ENCODE results near the gene ZMYND11. TPM values are rescaled to one million over a fixed set of nuclear protein-coding genes. Genes with fewer than 3 reads are reported as not detected.
A peak's percentile ranks its signal among the peaks of the same experiment; 100 is the strongest.
"Not testable (repeated sequence)": the region's sequence is repeated elsewhere in the genome, so short reads cannot be mapped to it uniquely, and the experiment has no call there.

Gene ZMYND11
- total RNA-seq, 1 donor from 2014 or later = 36.8 TPM

DNA sequence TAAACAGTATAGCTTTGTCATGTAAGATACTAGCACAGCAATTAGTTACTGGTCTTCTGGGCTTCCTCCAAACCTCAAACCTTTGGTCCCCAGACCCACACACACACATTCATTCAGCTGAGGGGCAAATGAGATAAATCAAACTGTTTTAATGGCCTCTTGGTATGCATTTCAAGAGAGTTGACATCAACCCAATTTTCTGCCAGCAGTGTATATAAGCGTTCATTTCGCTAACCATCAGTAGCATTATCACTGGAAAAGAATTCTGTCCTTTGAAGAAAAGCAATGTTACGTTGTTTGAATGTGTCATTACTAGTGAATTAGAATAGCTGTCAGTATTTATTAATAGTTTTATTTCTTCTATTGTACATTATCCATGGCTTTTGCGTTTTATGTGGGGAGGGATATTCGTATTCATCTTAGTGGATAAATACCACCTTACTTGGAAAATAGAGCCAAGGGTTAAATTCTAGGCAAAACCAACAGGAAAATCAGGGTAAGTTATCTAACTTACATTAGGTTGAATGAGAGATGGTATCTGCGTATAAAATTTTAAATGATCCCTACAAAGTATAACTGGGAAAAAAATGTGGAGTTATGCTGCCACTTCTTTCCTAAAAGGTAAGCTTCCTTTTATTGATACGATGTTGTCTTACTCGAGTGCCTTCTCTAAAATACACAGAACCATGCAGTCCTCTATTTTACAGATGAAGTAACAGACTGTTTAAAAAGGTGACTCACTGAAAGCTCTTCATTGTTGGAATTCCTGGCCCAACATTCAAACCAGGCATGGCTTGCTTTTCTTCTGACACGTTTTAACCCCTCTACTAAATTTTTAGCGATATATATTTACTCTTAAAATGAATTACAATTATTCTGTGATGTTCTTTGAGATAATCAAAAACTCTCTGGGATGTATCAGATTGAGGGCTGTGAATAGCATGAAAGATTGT, 2.0 kb upstream of the ZMYND11 start:
- peak in 1 of 2 donors; percentile 50 for DNase-seq (ENCODE audit: low read depth in 2 of 2)

DNA sequence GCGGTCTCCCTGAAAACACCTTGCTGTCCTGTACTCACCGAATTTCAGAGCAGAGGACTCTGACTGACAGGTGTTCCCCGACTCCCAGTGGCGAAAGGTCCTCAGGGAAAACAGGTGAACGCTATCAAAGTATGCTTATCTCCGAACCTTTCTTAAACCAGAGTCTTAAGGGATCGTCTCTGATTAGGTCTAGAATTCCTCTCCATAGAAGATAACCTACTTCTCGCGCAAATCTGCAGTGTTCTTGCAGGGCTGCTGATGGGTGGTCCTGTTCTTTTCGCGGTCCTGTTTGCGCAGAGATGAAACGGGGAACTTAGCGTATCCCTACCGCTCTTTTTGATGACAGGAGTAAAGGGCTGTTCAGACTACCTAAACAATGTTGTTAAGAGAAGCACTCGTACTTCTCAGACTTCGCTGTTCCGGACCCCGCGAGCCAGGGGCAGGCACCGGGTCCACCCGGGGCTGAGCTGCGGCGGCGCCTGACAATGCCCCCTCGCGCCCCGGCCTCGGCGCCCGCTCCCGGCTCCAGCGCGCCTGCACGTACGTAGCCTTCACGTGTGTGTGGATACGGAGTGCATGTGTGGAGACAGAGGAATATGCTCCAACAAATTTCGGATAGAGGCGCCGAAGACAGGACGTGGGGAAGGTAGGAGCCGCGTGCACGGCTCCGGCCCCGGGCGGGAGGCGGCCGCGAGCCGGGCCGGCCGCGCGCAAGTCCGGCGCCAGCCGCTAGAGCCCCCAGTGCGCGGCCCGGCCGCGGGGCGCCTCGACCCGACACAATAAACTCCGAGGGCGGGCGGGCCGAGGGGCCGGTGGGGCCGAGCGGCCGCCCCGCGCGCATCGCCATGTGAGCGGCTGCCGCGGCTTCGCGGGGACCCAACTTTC, 766 bp upstream of the ZMYND11 start:
- DNase-seq (ENCODE audit: low read depth in 2 of 2) = peak in 1 of 2 donors; percentile 45

DNA sequence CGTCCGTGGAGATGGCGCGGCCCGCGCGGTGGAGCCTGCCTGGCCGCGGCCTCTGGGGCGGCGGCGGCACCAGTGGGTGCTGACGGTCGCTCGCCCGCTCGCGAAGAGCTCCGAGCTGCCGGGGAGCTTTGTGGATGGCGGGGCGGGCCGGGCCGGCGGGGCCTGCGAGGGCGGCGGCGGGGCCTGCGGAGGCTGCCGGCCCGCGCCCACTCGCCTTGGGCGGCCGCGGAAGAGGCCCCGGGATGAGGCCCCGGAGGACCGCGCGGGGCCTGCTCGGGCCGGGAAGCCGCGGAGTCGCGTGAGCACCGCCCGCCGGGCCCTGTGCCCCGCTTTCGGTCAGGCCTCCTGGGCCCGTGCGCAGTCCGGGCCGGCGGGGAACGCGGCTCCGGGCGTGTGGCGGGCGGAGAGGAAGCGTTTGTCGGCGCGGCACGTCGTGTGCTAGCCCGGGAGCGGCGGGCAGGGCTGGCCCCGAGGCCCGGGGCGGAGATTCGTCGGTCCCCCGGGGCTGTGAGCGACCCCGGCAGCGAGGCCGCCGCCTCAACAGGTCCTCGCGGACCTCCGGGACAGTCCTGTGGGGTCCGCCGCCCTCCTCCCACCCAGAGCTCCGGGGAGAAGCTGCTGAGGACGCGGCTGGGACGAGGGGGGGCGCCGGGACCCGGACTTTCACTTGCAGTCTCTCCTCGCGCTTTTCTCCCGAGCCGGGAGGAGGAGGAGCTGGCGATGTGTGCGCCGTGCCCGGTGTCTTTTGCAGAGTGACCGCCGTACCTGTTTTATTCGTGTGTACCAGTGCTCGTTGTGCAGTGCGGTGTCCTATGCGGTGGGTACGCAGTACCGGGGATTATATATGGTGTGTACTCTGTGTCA, 578 bp downstream of the ZMYND11 start:
- peak in 1 of 2 donors; percentile 68 for DNase-seq (ENCODE audit: low read depth in 2 of 2)

DNA sequence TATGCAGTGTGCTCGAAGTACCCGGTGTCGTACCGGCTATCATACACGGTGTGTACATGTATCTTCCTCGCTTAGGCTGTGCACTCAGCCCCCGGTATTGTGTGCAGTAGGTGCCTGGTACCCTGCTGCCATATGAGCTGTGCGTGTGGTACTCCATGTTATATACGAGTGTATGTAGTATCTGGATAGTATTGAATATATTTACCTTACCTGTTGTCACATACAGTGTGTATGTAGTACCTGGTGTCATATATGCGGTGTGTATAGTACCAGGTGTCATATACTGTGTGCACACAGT, 1.2 kb downstream of the ZMYND11 start:
- DNase-seq (ENCODE audit: low read depth in 2 of 2) = no peak

DNA sequence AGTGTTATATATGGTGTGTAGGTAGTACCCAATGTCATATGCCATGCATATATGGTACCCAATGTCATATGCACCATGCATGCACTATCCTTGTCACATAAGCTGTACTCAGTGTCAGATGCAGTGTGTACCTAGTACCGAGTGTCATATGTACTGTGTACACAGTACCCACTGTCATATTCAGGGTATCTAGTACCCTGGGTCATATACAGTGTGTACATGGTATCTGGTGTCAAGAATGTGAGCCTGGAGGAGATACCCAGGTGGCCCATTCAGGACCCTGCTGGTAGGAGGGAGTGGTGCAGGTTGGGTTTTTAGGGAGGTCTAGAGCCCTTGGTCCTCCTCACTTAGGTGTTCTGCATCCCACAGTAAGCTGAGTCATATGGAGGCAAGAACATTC, 1.8 kb downstream of the ZMYND11 start:
- peak in 1 of 2 donors; percentile 24 for DNase-seq (ENCODE audit: low read depth in 2 of 2)

DNA sequence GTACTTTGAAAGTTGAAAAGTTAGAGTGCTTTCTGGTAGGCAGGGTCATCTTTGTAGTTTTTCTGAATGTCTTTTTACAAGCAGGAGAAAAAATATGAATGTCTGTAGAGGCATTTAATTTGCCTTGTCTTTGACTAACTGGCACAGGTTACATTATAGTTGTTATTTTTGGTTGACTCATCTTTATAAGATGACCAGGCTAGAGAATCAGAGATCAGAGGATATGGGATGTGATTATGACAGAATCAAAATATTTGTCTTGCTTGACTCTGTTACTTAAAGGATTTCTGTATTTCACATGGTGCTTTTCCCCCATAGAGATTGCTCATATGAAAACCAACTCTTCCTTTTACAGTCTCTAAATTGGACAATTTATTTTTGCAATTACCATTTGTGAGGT, 2.4 kb downstream of the ZMYND11 start:
- DNase-seq (ENCODE audit: low read depth in 2 of 2) = peak in 1 of 2 donors; percentile 53

DNA sequence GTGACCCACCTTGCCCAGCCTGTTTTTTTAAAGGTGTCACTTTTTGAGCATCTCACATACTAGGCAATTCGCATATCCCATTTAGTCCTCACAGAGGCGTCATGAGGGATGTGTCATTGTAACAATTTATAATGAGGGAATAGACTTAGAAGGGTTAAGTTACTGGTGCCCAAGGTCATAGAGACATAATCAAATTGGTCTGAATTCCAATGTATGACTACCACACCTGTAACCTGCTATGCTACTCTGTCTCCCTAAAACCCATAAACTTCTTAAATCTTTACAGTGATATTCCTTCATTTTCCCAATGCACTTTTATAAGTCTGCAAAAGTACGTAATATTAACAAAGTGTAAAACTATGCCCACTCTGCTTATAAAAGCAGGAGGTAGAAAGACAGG, 7.1 kb downstream of the ZMYND11 start:
- no peak for DNase-seq (ENCODE audit: low read depth in 2 of 2)

DNA sequence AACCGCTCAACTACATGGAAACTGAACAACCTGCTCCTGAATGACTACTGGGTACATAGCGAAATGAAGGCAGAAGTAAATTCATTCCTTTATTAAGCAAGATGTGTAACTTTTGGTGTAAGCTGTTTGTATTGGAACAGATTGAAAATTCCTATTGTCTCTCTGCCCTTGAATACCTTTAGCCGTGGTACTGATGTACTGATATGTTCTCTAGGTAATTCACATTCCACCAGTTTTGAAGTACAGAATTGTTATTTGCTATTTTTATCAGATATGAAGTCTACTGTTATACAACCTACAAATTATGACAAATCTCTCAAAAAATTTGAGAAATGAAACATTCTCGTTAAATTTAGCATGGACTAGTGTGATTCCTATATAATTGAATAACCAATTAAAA, 17.7 kb downstream of the ZMYND11 start:
- no peak for DNase-seq (ENCODE audit: low read depth in 2 of 2)

DNA sequence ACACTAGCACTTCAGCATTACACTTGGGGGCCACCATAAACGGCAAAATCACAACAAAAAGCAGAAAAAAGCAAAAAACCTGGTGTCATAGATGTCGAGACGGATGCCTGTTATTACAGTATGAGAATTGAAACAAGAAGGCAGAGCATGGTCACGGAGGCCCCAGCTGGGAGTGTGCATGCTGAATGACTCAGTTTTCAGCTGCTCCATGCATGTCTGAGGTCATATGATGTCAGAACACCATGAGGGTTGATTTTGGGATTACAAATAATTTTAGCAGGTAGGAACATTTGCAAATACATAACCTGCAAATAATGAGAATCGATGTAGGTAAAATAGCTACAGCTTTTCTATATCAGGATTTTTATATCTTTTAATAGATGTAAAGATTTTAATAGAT, 19.1 kb downstream of the ZMYND11 start:
- no peak for DNase-seq (ENCODE audit: low read depth in 2 of 2)

DNA sequence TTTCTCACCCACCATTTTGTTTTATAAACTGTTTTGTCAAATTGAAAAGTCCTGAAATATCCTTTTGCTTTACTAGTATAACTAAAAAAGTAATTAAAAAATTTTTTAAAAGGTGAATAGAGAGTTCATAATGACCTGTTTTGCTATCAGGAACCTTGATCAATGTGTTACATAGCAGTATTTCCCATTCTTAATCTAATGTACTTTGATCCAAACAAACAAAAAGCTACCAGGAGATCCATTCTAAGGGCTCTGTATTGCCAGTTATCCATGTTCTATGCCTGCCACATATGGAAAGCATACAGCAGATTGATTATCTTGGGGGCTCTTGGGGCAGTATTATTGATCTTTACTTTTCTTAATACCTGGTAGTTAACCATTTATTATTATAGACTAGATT, 32.1 kb downstream of the ZMYND11 start:
- DNase-seq (ENCODE audit: low read depth in 2 of 2) = no peak

DNA sequence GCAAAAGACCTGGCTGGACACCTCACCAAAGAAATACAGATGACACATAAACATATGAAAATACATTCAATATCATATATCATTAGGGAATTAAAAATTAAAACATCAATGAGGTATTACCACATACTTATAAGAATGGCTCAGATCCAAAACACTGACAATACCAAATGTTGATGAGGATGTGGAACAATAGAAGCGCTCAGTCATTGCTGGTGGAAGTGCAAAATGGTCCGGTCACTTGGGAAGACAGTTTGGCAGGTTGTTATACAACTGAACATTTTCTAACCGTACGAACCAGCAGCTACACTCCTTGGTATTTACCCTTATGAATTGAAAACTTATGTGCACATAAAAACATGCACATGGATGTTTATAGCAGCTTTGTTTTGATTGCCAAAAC, 38.5 kb downstream of the ZMYND11 start:
- DNase-seq (ENCODE audit: low read depth in 2 of 2) = peak; percentile 75 to 80

DNA sequence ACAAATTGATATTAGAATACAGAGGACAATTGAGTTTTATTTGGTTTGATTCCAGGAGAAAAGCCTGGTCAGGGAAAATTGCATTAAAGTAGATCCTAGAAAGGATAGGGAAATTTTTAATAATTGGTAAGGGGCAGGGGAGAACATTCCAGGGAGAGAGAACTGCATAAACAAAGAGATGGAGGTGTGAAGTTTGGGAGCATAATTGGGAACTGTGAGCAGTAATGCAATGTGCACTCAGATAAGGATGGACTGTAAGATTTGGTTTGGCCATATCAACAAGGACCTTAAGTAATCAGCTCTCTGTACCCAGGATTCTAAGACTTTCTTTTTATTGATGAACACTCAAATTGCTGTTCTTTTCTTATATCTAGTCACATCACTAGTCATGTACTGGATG, 41.4 kb downstream of the ZMYND11 start:
- DNase-seq (ENCODE audit: low read depth in 2 of 2) = no peak

DNA sequence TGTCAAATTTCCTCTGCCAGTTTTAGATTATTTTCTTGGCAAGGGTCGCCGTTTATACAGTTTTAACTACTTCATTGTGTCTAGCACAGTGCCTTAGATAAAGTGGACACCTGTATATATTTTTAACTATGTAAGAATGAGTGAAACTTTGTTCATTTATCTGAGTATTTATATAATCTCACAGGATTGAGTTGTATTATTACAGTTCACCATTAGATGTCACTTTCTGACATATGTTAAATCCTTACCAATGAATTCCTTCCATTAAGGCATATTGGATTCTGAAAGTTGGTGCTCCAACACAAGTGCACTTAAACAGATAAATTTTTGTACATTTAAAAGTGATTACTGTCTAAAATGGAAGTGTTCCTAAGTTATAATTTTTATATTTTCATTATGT, 43.0 kb downstream of the ZMYND11 start:
- DNase-seq (ENCODE audit: low read depth in 2 of 2) = peak; percentile 50 to 64

DNA sequence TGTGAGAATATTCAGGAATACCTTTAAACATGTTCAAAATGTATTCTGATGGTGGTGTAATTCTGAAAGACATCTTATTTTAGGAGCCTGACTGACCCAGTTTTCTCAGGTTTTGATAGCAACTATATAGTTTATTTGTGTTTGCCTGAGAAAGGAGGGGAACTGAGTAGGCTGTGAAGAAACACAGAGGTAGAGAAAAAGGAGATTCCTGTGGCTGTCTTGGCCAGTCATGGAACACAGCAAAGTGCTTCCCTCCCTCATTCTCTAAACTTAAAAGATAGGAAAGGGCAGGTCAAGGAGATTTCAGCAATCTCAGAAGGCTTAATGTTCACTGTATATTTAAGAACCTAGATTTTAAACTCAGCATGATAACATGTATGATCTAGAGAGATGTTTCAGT, 43.5 kb downstream of the ZMYND11 start:
- DNase-seq (ENCODE audit: low read depth in 2 of 2) = no peak

DNA sequence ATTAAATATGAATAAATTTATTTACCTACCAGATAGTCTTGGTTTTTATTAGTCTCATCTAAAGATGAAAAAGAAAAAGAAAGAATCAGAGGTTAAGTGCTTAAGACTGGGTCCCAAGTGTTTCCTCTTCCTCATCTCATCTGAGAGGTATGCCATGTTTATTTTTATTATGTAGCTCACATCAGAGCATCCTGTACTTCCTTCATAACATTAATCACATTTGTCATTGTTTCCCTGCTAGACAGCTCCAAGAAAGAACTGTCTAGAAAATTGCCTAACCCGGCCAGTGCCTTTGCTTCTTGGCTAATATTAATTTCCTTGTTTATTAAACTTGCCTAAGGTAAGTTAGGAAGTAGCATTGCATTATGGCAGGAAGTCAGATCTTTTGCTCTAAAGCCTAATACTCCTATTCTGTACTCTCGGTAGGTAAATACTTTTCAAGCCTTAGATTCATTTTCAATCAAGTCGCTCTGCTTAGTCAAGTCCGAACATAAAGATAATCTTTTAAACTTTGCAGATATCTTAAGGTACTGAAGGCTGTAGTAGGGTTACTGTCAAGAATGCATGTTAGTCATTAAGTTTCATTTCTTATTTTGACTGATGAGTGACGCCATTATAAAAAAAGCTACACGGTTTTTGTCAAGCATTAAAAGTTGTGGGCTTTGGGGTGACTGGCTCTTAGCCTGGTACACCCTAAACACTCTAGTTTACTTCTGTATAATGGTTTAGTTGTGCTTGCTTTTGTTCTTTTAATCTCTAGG, 47.4 kb downstream of the ZMYND11 start:
- DNase-seq (ENCODE audit: low read depth in 2 of 2) = peak in 1 of 2 donors; percentile 87

DNA sequence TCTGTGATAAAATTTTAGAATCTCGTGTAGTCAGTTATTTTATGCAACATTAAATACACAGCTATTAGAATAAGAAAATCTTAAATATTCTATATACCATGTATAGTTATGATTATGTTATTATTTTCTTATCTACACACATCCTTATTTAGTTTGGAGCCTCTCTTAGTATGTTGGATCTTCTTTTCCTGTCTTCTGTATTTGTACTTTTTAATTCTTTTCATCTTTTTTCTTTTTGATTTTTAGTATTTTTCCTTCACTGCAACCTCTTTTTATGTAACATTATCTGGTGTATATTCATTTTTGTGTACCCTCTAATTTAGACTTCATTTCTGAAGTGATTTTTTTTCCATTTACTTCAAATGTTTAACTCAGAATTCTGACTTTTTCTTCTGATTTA, 48.9 kb downstream of the ZMYND11 start:
- DNase-seq (ENCODE audit: low read depth in 2 of 2) = no peak

DNA sequence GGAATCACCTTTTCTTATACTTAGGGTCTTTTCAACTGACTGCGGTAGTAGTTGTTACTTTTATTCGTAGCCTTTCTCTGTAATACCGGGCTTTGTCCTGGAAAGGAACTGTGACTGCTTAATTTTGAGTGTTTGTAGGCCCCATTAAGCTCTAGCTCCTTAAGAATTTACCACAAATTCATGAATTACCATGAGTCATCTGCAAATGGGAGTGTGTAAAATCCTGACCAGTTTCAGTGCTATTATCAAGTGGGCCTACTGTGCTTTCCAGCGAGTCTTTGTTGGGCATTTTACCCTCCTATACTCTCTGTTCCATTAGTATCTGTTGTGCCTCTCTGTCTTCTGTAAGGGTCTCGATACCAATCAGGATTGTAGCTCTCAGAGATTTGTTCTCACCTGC, 49.7 kb downstream of the ZMYND11 start:
- no peak for DNase-seq (ENCODE audit: low read depth in 2 of 2)

DNA sequence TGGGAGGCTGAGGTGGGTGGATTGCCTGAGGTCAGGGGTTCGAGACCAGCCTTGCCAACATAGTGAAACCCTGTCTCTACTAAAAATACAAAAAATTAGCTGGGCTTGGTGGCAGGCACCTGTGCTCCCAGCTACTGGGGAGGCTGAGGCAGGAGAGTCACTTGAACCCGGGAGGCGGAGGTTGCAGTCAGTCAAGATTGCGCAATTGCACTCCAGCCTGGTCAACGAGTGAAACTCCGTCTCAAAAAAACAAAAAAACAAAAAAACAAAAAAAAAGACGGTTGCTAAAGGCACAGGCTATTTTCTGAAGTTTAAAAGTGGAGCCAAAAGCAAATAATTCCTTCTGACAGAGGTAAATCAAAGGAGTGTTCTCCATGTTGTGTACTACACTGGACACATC, 50.3 kb downstream of the ZMYND11 start:
- DNase-seq (ENCODE audit: low read depth in 2 of 2) = not testable (repeated sequence)

DNA sequence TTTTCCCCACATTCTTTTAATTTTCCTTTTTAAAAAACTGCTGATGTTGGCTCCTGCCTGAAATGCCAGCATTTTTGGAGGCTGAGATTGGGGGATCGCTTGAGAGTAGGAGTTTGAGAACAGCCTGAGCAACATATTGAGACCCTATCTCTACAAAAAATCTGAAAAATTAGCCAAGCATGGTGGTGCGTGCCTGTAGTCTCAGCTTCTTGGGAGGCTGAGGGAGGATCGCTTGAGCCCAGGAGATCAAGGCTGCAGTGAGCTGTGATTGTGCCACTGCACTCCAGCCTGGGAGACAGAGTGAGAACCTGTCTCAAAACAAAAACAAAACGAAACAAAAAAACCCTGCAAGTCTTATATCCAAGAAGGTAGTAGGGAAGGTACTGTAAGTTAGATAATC, 51.7 kb downstream of the ZMYND11 start:
- DNase-seq (ENCODE audit: low read depth in 2 of 2) = no peak

DNA sequence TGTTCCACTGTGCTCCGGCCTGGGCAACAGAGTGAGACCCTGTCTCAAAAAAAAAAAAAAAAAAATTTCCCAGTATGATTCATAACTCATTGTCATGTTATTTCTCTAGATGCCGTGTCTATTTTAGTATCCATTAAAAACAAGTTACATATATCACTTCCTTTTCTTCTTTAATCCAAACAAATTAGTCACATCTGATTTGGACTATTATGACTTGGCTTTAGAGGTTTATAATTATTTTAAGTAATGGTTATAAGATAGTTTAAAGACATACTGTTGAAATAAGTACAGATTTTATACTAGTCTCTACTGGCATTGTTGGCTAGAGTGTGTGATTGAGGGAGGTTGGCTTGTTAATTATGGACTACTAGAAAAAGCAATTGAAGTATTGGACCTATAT, 53.3 kb downstream of the ZMYND11 start:
- peak; percentile 9 to 73 for DNase-seq (ENCODE audit: low read depth in 2 of 2)

DNA sequence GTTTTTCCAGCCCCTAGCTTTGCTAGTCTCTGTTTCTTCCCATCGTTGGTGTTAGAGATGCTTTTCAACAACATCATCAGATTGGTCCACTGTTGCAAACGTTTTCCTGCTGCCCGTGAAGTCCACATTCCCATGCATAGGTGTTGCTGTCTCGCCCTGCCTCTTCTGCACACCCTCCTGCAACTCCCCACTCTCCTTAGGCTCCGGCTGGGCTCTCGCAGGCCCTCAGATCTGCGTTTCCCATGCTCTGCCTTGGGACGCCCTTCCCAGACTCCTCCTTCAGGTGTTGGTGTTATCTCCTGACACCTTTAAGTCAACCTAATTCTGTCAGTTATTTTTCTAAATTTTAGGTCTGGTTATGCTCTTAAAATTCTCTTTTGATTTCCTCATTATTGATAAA, 55.0 kb downstream of the ZMYND11 start:
- no peak for DNase-seq (ENCODE audit: low read depth in 2 of 2)

Measured in dermis microvascular lymphatic vessel endothelial cell (primary cell).